A172 (cell line): Measurements from ENCODE around the gene UCP3. TPM values are rescaled to one million over a fixed set of nuclear protein-coding genes. Genes with fewer than 3 reads are reported as not detected.

ENCODE experiments used
- DNase-seq: peaks from one replicate; pipeline ENCODE4 v3.0.0-alpha.2; 2015; ENCODE audit warnings: low spot score
- total RNA-seq: library from RNA; depleted of rRNA; stranded (reverse); fragments of >200 nt; shearing (Covaris generic); gene quantifications from 2 replicates; pipeline ENCODE4 v1.2.3, GENCODE V29; 2014; rRNA removed

Gene UCP3
- total RNA-seq, 1 experiment from 2014 or later, result 0.05 TPM

- no peak for DNase-seq
These were observed 51.8 kb downstream of the UCP3 start for GRCh38 chr11:73956876-73957653.

GRCh38 chr11:73951797-73952196, 57.1 kb downstream of the UCP3 start:
- peak; percentile 56 for DNase-seq

- DNase-seq, result peak; percentile 71
These were observed 57.8 kb downstream of the UCP3 start, which contains the start of gene DNAJB13 for GRCh38 chr11:73950869-73951710. TSS of gene DNAJB13 (plus strand) at chr11:73951026. CDS start at chr11:73951070, 44 bp downstream.

Other genes starting within 250 kb of the UCP3 start
- 91.8 and 92.1 TPM in 2 replicates for gene RAB6A, start 248.0 kb downstream of the UCP3 start, total RNA-seq
- 54.7 and 68.2 TPM in 2 replicates for gene MRPL48, start 221.2 kb downstream of the UCP3 start, total RNA-seq
- 126 and 133 TPM in 2 replicates for gene COA4, start 132.2 kb downstream of the UCP3 start, total RNA-seq
- 12.7 and 15.1 TPM in 2 replicates for gene PAAF1, start 132.1 kb downstream of the UCP3 start, total RNA-seq
- gene DNAJB13, start 58.1 kb downstream of the UCP3 start, total RNA-seq, result not detected in 2 replicates
- 18.8 and 30.4 TPM in 2 replicates for gene UCP2, start 26.2 kb downstream of the UCP3 start, total RNA-seq
- 49.2 and 54.2 TPM in 2 replicates for gene C2CD3, start 161.9 kb upstream of the UCP3 start, total RNA-seq
- gene PPME1, start 162.2 kb upstream of the UCP3 start, total RNA-seq, result 219 and 294 TPM in 2 replicates